ENCODE measurements around the gene PAPPA.

GRCh38 chr9:116243708-116244107 is 90.1 kb downstream of the PAPPA start:
- TF ChIP-seq CTCF (conservative IDR thresholded peaks at IDR 0.05; ENCODE audit: low read length) = no peak
- no peak for TF ChIP-seq EZH2phosphoT487 (IDR thresholded peaks at IDR 0.05; ENCODE audit: borderline replicate concordance, low read depth, low read length)
